B cell (primary cell): ENCODE measurements around the gene NAXD. TPM values are rescaled to one million over a fixed set of nuclear protein-coding genes. Genes with fewer than 3 reads are reported as not detected.

ENCODE experiments used
- ATAC-seq: fragments of 200-7000 bp; cut with Tn5 transposase; one replicate; pipeline ENCODE4 v1.10.0; 2021; ENCODE audit warnings: low read depth, mild to moderate bottlenecking, moderate number of reproducible peaks, moderate library complexity
- CTCF ChIA-PET: fragments of 350-600 bp; sonication (Branson Sonifier 250); formaldehyde crosslinking; loops from one replicate; lab custom pipeline; 2021; ENCODE audit warnings: antibody characterized with exemption, inconsistent platforms; lab: Charles Lee
- POLR2A ChIA-PET: fragments of 350-600 bp; sonication (Branson Sonifier 250); formaldehyde crosslinking; loops from one replicate; lab custom pipeline; 2021; ENCODE audit warnings: antibody characterized with exemption; lab: Charles Lee
- DNase-seq: peaks from one replicate; pipeline ENCODE4 v3.0.0; 2013
- H2AFZ ChIP-seq: 2 replicates; pipeline ENCODE4 v1.6.1; 2012; ENCODE audit warnings: mild to moderate bottlenecking, low read depth, low read length; ENCODE audit not compliant: insufficient read depth, poor library complexity, severe bottlenecking
- H3K27ac ChIP-seq, 2 donors: 1 replicate in 1 of 2; 2 replicates in 1 of 2; pipeline ENCODE4 v1.5.1; 2012 to 2013; ENCODE audit warnings: low read length in 2 of 2, mild to moderate bottlenecking in 2 of 2, moderate library complexity in 1 of 2
- H3K27me3 ChIP-seq, 4 experiments: fragments of 200-600 bp in 1 of 4; sonication (generic) in 1 of 4; replicated peaks in 1 of 4; 1 replicate in 2 of 4; 2 replicates in 2 of 4; pipeline versions ENCODE4 v1.6.1 to v1.7.0; 2013 to 2016; ENCODE audit warnings: low read length in 3 of 4, mild to moderate bottlenecking in 2 of 4, mixed read lengths in 1 of 4, moderate library complexity in 1 of 4; ENCODE audit not compliant: insufficient read depth in 4 of 4, control insufficient read depth in 3 of 4; ENCODE audit errors: control extremely low read depth in 1 of 4
- H3K36me3 ChIP-seq, 2 experiments: replicated peaks in 1 of 2; 1 replicate in 1 of 2; 2 replicates in 1 of 2; pipeline versions ENCODE4 v1.6.1 to v1.7.1; 2013; ENCODE audit warnings: low read length in 1 of 2; ENCODE audit not compliant: insufficient read depth in 2 of 2, control insufficient read depth in 1 of 2; ENCODE audit errors: control extremely low read depth in 1 of 2, extremely low read depth in 1 of 2
- H3K4me1 ChIP-seq, 2 donors: fragments of 200-600 bp in 1 of 2; sonication (generic) in 1 of 2; 1 replicate in 1 of 2; 2 replicates in 1 of 2; pipeline versions ENCODE4 v1.5.1 to v1.6.1; 2013 to 2017; ENCODE audit warnings: low read length in 2 of 2; ENCODE audit not compliant: control insufficient read depth in 2 of 2, insufficient read depth in 2 of 2
- H3K4me2 ChIP-seq: replicated peaks from 2 replicates; pipeline ENCODE3; 2012; ENCODE audit warnings: mild to moderate bottlenecking, low read depth, low read length; ENCODE audit not compliant: poor library complexity, severe bottlenecking
- H3K4me3 ChIP-seq, 5 experiments: fragments of 200-600 bp in 1 of 5; sonication (generic) in 1 of 5; 1 replicate in 3 of 5; 2 replicates in 2 of 5; pipeline versions ENCODE4 v1.5.1 to v1.7.0; 2011 to 2016; ENCODE audit warnings: low read length in 4 of 5, mild to moderate bottlenecking in 4 of 5, low read depth in 2 of 5, control low read depth in 1 of 5, moderate library complexity in 1 of 5; ENCODE audit not compliant: insufficient read depth in 1 of 5; ENCODE audit errors: control extremely low read depth in 1 of 5, extremely low read depth in 1 of 5
- H3K79me2 ChIP-seq: fragments of 200-600 bp; sonication (generic); one replicate; pipeline ENCODE4 v1.6.0; 2016; ENCODE audit warnings: low read length; ENCODE audit not compliant: control insufficient read depth, insufficient read depth
- H3K9ac ChIP-seq: fragments of 200-600 bp; sonication (generic); 2 replicates; pipeline ENCODE4 v1.6.1; 2017; ENCODE audit warnings: mild to moderate bottlenecking, low read length, moderate library complexity
- H3K9me3 ChIP-seq, 3 donors: one replicate each; pipeline versions ENCODE4 v1.6.1 to v1.7.1; 2013; ENCODE audit warnings: low read length in 2 of 3; ENCODE audit not compliant: control insufficient read depth in 2 of 3, insufficient read depth in 1 of 3; ENCODE audit errors: control extremely low read depth in 1 of 3
- H4K20me1 ChIP-seq: 2 replicates; pipeline ENCODE4 v1.6.0; 2012; ENCODE audit warnings: mild to moderate bottlenecking, low read length; ENCODE audit not compliant: insufficient read depth, control insufficient read depth, poor library complexity, severe bottlenecking
- H3K27ac Mint-ChIP-seq: one replicate; pipeline ENCODE4 v1.8.0; 2021; ENCODE audit warnings: mixed read lengths
- H3K27me3 Mint-ChIP-seq: one replicate; pipeline ENCODE4 v1.8.0; 2021; ENCODE audit warnings: mixed read lengths
- H3K4me1 Mint-ChIP-seq: one replicate; pipeline ENCODE4 v1.8.0; 2021; ENCODE audit warnings: mixed read lengths
- H3K4me3 Mint-ChIP-seq: one replicate; pipeline ENCODE4 v1.8.0; 2021; ENCODE audit warnings: mixed read lengths
- H3K9me3 Mint-ChIP-seq: one replicate; pipeline ENCODE4 v1.8.0; 2022; ENCODE audit warnings: mixed read lengths; ENCODE audit not compliant: insufficient read depth
- EZH2 ChIP-seq: IDR thresholded peaks from 2 replicates; pipeline ENCODE4 v1.6.1; 2012; ENCODE audit warnings: borderline replicate concordance, low read depth, mild to moderate bottlenecking, moderate library complexity, low read length; ENCODE audit not compliant: insufficient read depth, poor library complexity, severe bottlenecking
- WGBS: methylation state at CpG from one replicate; pipeline ENCODE4 v1.1.5; 2013; ENCODE audit warnings: missing lambda C conversion rate; ENCODE audit not compliant: insufficient coverage; 5-methylcytosine and 5-hydroxymethylcytosine counted together
- intact Hi-C: fragments of 100-400 bp; cut with micrococcal nuclease; formaldehyde crosslinking; loops from one replicate; pipeline ENCODE4 v1.10.0; 2022
- polyA plus RNA-seq: library from polyadenylated mRNA; depleted of rRNA; stranded (reverse); fragments of >200 nt; gene quantifications from 2 replicates; pipeline ENCODE4 v1.2.3, GENCODE V29; 2012
- total RNA-seq, 2 donors: library from RNA; stranded (reverse); fragments of 120-200 nt in 1 of 2; gene quantifications; 1 replicate in 1 of 2; 2 replicates in 1 of 2; pipeline versions ENCODE4 v1.2.3 to v1.2.4, GENCODE V29; 2013 to 2022
- TF ChIP-seq, protein P1 (sequence below): fragments of 200-600 bp; IDR thresholded peaks from one replicate; pipeline ENCODE4 v1.8.0; 2022; ENCODE audit warnings: antibody characterized with exemption, mild to moderate bottlenecking

NAXD gene
- total and polyA plus RNA-seq, 2 donors (not counting 1 experiment from before 2014, with no cell fraction given): 28.4 to 33.3 TPM

DNA sequence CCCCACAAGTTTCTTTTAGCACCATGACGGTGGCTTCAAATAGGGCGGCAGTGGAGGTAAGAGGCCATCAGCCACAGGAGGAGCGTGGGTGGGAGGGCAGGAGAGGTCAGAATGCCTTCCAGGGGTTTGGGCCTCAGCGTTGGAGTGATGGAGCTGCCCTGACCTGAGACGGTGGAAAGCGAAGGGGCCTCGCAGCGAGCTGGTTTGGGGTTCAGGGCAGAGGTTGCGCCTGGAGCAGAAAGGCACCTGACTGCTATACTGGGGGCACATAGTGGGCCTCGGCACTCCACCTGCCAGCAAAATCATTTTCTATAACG is 382 bp upstream of the NAXD start:
- Mint-ChIP-seq H3K4me1 (peaks cover 34% of the 10 kb centered on the region), H3K4me3 (peak overlapping the region; percentile 96), H3K27ac (peak overlapping the region; percentile 94), H3K9me3 (peaks cover 3% of the 10 kb centered on the region), H3K27me3 (no peaks in the 10 kb centered on the region)
- H3K27me3 ChIP-seq: peaks cover 0 to 4% (median 0%) of the 10 kb centered on the region in 4 experiments
- no peak for TF ChIP-seq EZH2
- TF ChIP-seq, protein P1, sequence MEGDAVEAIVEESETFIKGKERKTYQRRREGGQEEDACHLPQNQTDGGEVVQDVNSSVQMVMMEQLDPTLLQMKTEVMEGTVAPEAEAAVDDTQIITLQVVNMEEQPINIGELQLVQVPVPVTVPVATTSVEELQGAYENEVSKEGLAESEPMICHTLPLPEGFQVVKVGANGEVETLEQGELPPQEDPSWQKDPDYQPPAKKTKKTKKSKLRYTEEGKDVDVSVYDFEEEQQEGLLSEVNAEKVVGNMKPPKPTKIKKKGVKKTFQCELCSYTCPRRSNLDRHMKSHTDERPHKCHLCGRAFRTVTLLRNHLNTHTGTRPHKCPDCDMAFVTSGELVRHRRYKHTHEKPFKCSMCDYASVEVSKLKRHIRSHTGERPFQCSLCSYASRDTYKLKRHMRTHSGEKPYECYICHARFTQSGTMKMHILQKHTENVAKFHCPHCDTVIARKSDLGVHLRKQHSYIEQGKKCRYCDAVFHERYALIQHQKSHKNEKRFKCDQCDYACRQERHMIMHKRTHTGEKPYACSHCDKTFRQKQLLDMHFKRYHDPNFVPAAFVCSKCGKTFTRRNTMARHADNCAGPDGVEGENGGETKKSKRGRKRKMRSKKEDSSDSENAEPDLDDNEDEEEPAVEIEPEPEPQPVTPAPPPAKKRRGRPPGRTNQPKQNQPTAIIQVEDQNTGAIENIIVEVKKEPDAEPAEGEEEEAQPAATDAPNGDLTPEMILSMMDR: no peak
- peak overlapping the region; percentile 83 for H2AFZ ChIP-seq
- peaks cover 40% of the 10 kb centered on the region for H3K79me2 ChIP-seq
- 92% methylated on average over 11 of the region's 11 CpGs for WGBS
- no peak for DNase-seq
- peak overlapping the region; percentile 88 for H3K4me2 ChIP-seq
- ATAC-seq: no peak
- peak overlapping the region; percentile 75 for H3K9ac ChIP-seq
- peaks cover 0 to 2% of the 10 kb centered on the region in 2 experiments for H3K36me3 ChIP-seq
- H3K4me3 ChIP-seq: peak overlapping the region; percentile 44 to 84 (median 77)
- ChIA-PET CTCF (interaction anchor here (1.1 kb wide), 1 partner anchor 37 kb away, joined by 3 read pairs; no protein-coding TSS in a partner anchor), POLR2A (interaction anchor here (0.6 to 2.3 kb wide), 4 partner anchors 25 to 100 kb away, joined by 3 to 8 read pairs (median 4); no protein-coding TSS in a partner anchor)
- H3K27ac ChIP-seq: peak overlapping the region in 1 of 2 donors; percentile 74
- peaks cover 14 to 31% of the 10 kb centered on the region in 2 donors for H3K4me1 ChIP-seq
- no peaks in the 10 kb centered on the region for H3K9me3 ChIP-seq
- H4K20me1 ChIP-seq: peaks cover 22% of the 10 kb centered on the region
- intact Hi-C loops: no loop called here
